ENCODE data around the gene SLC35F3. TPM values are rescaled to one million over a fixed set of nuclear protein-coding genes. Genes with fewer than 3 reads are reported as not detected.

The SLC35F3 gene
- total and polyA plus RNA-seq, 9 of the 15 experiments (the other 6 are each of a cell fraction or from before 2014, with no cell fraction given): 0.04 to 0.07 (median 0.04) TPM; not detected in 6

- POLR2A ChIA-PET: no interaction called here
- Histone ChIP-seq H2AFZ (ENCODE audit: low read depth, low read length) (no peak overlapping the region), H3K9me3 (replicated peaks; ENCODE audit: control insufficient read depth, insufficient read depth, low read depth, low read length) (no peaks in the 10 kb centered on the region), H3K27ac (ENCODE audit: extremely low read depth, low read depth, low read length) (no peak overlapping the region), H3K36me3 (ENCODE audit: control insufficient read depth, insufficient read depth, low read length) (no peaks in the 10 kb centered on the region), H3K4me2 (ENCODE audit: insufficient read depth, low read length) (no peak overlapping the region), H3K9me1 (ENCODE audit: control insufficient read depth, insufficient read depth, low read length) (no peaks in the 10 kb centered on the region), H3K79me2 (ENCODE audit: control insufficient read depth, insufficient read depth, low read length) (no peaks in the 10 kb centered on the region), H3K4me1 (replicated peaks in 1 of 2; ENCODE audit: control insufficient read depth in 2 of 2, insufficient read depth in 2 of 2, low read length in 2 of 2) (peaks cover 0 to 4% of the 10 kb centered on the region in 2 experiments; a peak in 1 of 5 replicates), H3K9ac (ENCODE audit: insufficient read depth in 1 of 2, low read depth in 2 of 2, low read length in 2 of 2) (no peak overlapping the region), H4K20me1 (replicated peaks; ENCODE audit: control insufficient read depth, insufficient read depth, low read length) (no peaks in the 10 kb centered on the region), H3K27me3 (ENCODE audit: control insufficient read depth in 2 of 2, insufficient read depth in 2 of 2, low read length in 2 of 2) (peaks cover 9 to 38% of the 10 kb centered on the region in 2 experiments; a peak in 4 of 5 replicates), H3K4me3 (no peak overlapping the region)
- CTCF ChIA-PET (ENCODE audit: low intra/inter-chr PET ratio): no interaction called here
- TF ChIP-seq NRF1 (conservative IDR thresholded peaks at IDR 0.05 in 1 of 2, IDR thresholded peaks at IDR 0.05 in 1 of 2) (0 out of 4 replicates have a peak, but pooled peaks of 1 of the 2 experiments have one; percentile 16), CHD7 (IDR thresholded peaks at IDR 0.05; ENCODE audit: low read depth, low read length) (no peak)
- WGBS (ENCODE audit: insufficient coverage, low coverage, missing lambda C conversion rate): 2% methylated on average over 9 of the region's 9 CpGs
- ATAC-seq (no peak), FAIRE-seq (no peak), DNase-seq (ENCODE audit: extremely low read depth in 1 of 4, low spot score in 3 of 4) (no peak)
- no TSS peak for BruUV-seq (replicated peaks)
- in situ Hi-C loops (cut with MboI) (no loop called here), intact Hi-C loops (cut with micrococcal nuclease) (loop anchor here (10.0 kb wide), 1 partner anchor 95 kb away; no protein-coding TSS in a partner anchor)
Observed at GRCh38 chr1:234219711-234220110, 315.2 kb downstream of the SLC35F3 start.

Measured in K562 (cell line).